ENCODE measurements around the gene PPP4R4.

- no peak for TF ChIP-seq CTCF (IDR thresholded peaks at IDR 0.05 in 4 of 5, conservative IDR thresholded peaks at IDR 0.05 in 1 of 5)
- TF ChIP-seq POLR2A (IDR thresholded peaks at IDR 0.05) = no peak
Measured at GRCh38 chr14:94161058-94161457, 13.1 kb upstream of the PPP4R4 start.
